HEK293 (cell line): ENCODE results near the gene RFTN1.

ENCODE experiments used
- CTCF ChIA-PET: fragments of 350-600 bp; formaldehyde crosslinking; extraction: SDS; loops from one replicate; lab custom pipeline; 2021; ENCODE audit warnings: antibody characterized with exemption; lab: Yijun Ruan, JAX
- POLR2A ChIA-PET: fragments of 300-600 bp; formaldehyde crosslinking; extraction: SDS; loops from one replicate; lab custom pipeline; 2020; ENCODE audit warnings: antibody characterized with exemption, inconsistent platforms; lab: Yijun Ruan, JAX
- H3K27ac ChIP-seq: fragments of 200-500 bp; sonication (Bioruptor generic); 2 replicates; pipeline ENCODE4 v1.5.1; 2014; ENCODE audit warnings: low read depth, low read length, control low read depth, inconsistent platforms; ENCODE audit errors: extremely low read depth
- H3K36me3 ChIP-seq, 2 experiments: fragments of 200-500 bp in 1 of 2; sonication (Bioruptor generic) in 1 of 2; 1 replicate in 1 of 2; 2 replicates in 1 of 2; pipeline ENCODE4 v1.5.1; 2014 to 2017; ENCODE audit warnings: inconsistent platforms in 2 of 2, low read length in 2 of 2; ENCODE audit not compliant: control insufficient read depth in 2 of 2, insufficient read depth in 1 of 2
- H3K4me1 ChIP-seq: fragments of 200-500 bp; sonication (Bioruptor generic); 2 replicates; pipeline ENCODE4 v1.5.1; 2014; ENCODE audit warnings: mild to moderate bottlenecking, low read length, inconsistent platforms; ENCODE audit not compliant: control insufficient read depth, insufficient read depth
- H3K4me3 ChIP-seq: 2 replicates; pipeline ENCODE4 v1.5.1; 2011; ENCODE audit warnings: low read depth, mild to moderate bottlenecking, control low read depth, low read length, moderate library complexity
- H3K9me3 ChIP-seq: fragments of 200-500 bp; sonication (Bioruptor generic); 2 replicates; pipeline ENCODE4 v1.5.1; 2014; ENCODE audit warnings: low read depth, low read length, inconsistent platforms; ENCODE audit not compliant: control insufficient read depth, insufficient read depth
- GLIS1 ChIP-seq: fragments of 450-650 bp; formaldehyde crosslinking; IDR thresholded peaks from 2 replicates; pipeline ENCODE4 v1.5.1; 2016; ENCODE audit warnings: missing biosample characterization, missing genetic modification characterization
- KLF16 ChIP-seq: fragments of 450-650 bp; formaldehyde crosslinking; IDR thresholded peaks from 2 replicates; pipeline ENCODE4 v1.5.1; 2017; ENCODE audit warnings: missing biosample characterization, missing genetic modification characterization
- OSR2 ChIP-seq: fragments of 450-650 bp; formaldehyde crosslinking; IDR thresholded peaks from 2 replicates; pipeline ENCODE4 v1.5.1; 2016; ENCODE audit warnings: missing biosample characterization, missing genetic modification characterization
- SCRT2 ChIP-seq: fragments of 450-650 bp; formaldehyde crosslinking; IDR thresholded peaks from 2 replicates; pipeline ENCODE4 v1.5.1; 2016; ENCODE audit warnings: missing biosample characterization, missing genetic modification characterization
- ZBTB17 ChIP-seq: fragments of 450-650 bp; formaldehyde crosslinking; IDR thresholded peaks from 2 replicates; pipeline ENCODE4 v1.5.1; 2016; ENCODE audit warnings: missing biosample characterization, missing genetic modification characterization
- ZBTB48 ChIP-seq: fragments of 450-650 bp; formaldehyde crosslinking; IDR thresholded peaks from 2 replicates; pipeline ENCODE4 v1.5.1; 2016; ENCODE audit warnings: missing biosample characterization, missing genetic modification characterization
- ZNF146 ChIP-seq: fragments of 450-650 bp; formaldehyde crosslinking; IDR thresholded peaks from 2 replicates; pipeline ENCODE4 v1.5.1; 2016; ENCODE audit warnings: missing biosample characterization, missing genetic modification characterization
- ZNF174 ChIP-seq: fragments of 450-650 bp; formaldehyde crosslinking; IDR thresholded peaks from 2 replicates; pipeline ENCODE4 v1.5.0; 2017; ENCODE audit warnings: missing biosample characterization, mild to moderate bottlenecking, missing genetic modification characterization
- ZNF2 ChIP-seq: fragments of 450-650 bp; formaldehyde crosslinking; IDR thresholded peaks from 2 replicates; pipeline ENCODE4 v1.5.1; 2016; ENCODE audit warnings: missing biosample characterization, missing genetic modification characterization
- ZNF248 ChIP-seq: fragments of 450-650 bp; formaldehyde crosslinking; IDR thresholded peaks from 2 replicates; pipeline ENCODE4 v1.5.1; 2017; ENCODE audit warnings: missing biosample characterization, missing genetic modification characterization
- ZNF266 ChIP-seq: fragments of 450-650 bp; formaldehyde crosslinking; IDR thresholded peaks from 2 replicates; pipeline ENCODE4 v1.5.1; 2016; ENCODE audit warnings: missing biosample characterization, missing genetic modification characterization, low read depth
- ZNF302 ChIP-seq: fragments of 450-650 bp; formaldehyde crosslinking; IDR thresholded peaks from 2 replicates; pipeline ENCODE4 v1.5.1; 2016; ENCODE audit warnings: missing biosample characterization, missing genetic modification characterization, low read depth
- ZNF311 ChIP-seq: fragments of 450-650 bp; formaldehyde crosslinking; IDR thresholded peaks from 2 replicates; pipeline ENCODE4 v1.5.1; 2017; ENCODE audit warnings: missing biosample characterization, missing genetic modification characterization, borderline replicate concordance
- ZNF335 ChIP-seq: fragments of 450-650 bp; formaldehyde crosslinking; conservative IDR thresholded peaks from 2 replicates; pipeline ENCODE4 v1.5.1; 2016; ENCODE audit warnings: missing biosample characterization, missing genetic modification characterization
- ZNF521 ChIP-seq: fragments of 450-650 bp; formaldehyde crosslinking; IDR thresholded peaks from 2 replicates; pipeline ENCODE4 v1.5.1; 2017; ENCODE audit warnings: missing biosample characterization, mild to moderate bottlenecking, missing genetic modification characterization
- ZNF571 ChIP-seq: fragments of 450-650 bp; formaldehyde crosslinking; IDR thresholded peaks from 2 replicates; pipeline ENCODE4 v1.5.0; 2017; ENCODE audit warnings: missing biosample characterization, missing genetic modification characterization
- ZNF707 ChIP-seq: fragments of 450-650 bp; formaldehyde crosslinking; IDR thresholded peaks from 2 replicates; pipeline ENCODE4 v1.5.1; 2016; ENCODE audit warnings: missing biosample characterization, missing genetic modification characterization
- ZNF76 ChIP-seq: fragments of 450-650 bp; formaldehyde crosslinking; IDR thresholded peaks from 2 replicates; pipeline ENCODE4; 2016; ENCODE audit warnings: low read depth, missing biosample characterization, missing genetic modification characterization, borderline replicate concordance
- TF ChIP-seq, protein P1 (sequence below): fragments of 450-650 bp; formaldehyde crosslinking; IDR thresholded peaks from 2 replicates; pipeline ENCODE4 v1.5.1; 2016; ENCODE audit warnings: missing biosample characterization, missing genetic modification characterization
- TF ChIP-seq, protein P2 (sequence below): fragments of 450-650 bp; formaldehyde crosslinking; IDR thresholded peaks from 2 replicates; pipeline ENCODE4 v1.5.1; 2016; ENCODE audit warnings: missing biosample characterization, missing genetic modification characterization, low read depth
- TF ChIP-seq, protein P3 (sequence below): fragments of 450-650 bp; formaldehyde crosslinking; IDR thresholded peaks from 2 replicates; pipeline ENCODE4 v1.5.1; 2016; ENCODE audit warnings: missing biosample characterization, missing genetic modification characterization, borderline replicate concordance
- TF ChIP-seq, protein P4 (sequence below): IDR thresholded peaks from 2 replicates; pipeline ENCODE4 v1.6.1; 2011; ENCODE audit warnings: mild to moderate bottlenecking, low read depth, low read length, borderline replicate concordance
- TF ChIP-seq, protein P5 (sequence below): fragments of 450-650 bp; formaldehyde crosslinking; IDR thresholded peaks from 2 replicates; pipeline ENCODE4 v1.5.1; 2017; ENCODE audit warnings: missing biosample characterization, missing genetic modification characterization
- TF ChIP-seq, protein P6 (sequence below): fragments of 450-650 bp; formaldehyde crosslinking; IDR thresholded peaks from 2 replicates; pipeline ENCODE4 v1.5.1; 2016; ENCODE audit warnings: missing biosample characterization, missing genetic modification characterization

Gene RFTN1

DNA sequence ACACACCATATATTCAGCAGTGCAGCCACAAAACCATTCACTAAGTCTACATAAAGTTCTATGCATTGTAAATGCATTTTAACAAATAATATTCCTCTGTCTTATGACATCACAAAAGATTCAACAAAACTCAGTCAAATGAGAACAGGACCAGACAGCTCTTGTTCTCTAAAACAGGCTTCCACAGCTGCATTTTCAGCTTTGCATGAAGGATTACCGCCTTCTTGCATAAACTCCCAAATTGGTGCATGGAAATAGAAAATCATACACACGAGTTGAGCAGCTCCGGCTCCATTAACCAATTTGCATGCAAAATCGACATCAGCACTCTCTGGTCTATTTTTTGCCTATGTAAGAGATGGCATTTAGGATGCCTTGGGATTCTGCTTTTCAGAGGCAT lies 66.4 kb downstream of the RFTN1 start (continued):
- TF ChIP-seq, protein P1, sequence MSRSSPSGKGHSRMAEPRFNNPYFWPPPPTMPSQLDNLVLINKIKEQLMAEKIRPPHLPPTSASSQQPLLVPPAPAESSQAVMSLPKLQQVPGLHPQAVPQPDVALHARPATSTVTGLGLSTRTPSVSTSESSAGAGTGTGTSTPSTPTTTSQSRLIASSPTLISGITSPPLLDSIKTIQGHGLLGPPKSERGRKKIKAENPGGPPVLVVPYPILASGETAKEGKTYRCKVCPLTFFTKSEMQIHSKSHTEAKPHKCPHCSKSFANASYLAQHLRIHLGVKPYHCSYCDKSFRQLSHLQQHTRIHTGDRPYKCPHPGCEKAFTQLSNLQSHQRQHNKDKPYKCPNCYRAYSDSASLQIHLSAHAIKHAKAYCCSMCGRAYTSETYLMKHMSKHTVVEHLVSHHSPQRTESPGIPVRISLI (tag by site-specific recombination) = no peak
- TF ChIP-seq ZBTB17 (tag by site-specific recombination) = no peak
- TF ChIP-seq ZNF521 = no peak
- no peak for TF ChIP-seq GLIS1
- no peak for TF ChIP-seq ZNF76 (tag by site-specific recombination)
- TF ChIP-seq ZNF174 (tag by site-specific recombination) = no peak
- TF ChIP-seq, protein P2, sequence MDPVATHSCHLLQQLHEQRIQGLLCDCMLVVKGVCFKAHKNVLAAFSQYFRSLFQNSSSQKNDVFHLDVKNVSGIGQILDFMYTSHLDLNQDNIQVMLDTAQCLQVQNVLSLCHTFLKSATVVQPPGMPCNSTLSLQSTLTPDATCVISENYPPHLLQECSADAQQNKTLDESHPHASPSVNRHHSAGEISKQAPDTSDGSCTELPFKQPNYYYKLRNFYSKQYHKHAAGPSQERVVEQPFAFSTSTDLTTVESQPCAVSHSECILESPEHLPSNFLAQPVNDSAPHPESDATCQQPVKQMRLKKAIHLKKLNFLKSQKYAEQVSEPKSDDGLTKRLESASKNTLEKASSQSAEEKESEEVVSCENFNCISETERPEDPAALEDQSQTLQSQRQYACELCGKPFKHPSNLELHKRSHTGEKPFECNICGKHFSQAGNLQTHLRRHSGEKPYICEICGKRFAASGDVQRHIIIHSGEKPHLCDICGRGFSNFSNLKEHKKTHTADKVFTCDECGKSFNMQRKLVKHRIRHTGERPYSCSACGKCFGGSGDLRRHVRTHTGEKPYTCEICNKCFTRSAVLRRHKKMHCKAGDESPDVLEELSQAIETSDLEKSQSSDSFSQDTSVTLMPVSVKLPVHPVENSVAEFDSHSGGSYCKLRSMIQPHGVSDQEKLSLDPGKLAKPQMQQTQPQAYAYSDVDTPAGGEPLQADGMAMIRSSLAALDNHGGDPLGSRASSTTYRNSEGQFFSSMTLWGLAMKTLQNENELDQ (tag by site-specific recombination) = no peak

DNA sequence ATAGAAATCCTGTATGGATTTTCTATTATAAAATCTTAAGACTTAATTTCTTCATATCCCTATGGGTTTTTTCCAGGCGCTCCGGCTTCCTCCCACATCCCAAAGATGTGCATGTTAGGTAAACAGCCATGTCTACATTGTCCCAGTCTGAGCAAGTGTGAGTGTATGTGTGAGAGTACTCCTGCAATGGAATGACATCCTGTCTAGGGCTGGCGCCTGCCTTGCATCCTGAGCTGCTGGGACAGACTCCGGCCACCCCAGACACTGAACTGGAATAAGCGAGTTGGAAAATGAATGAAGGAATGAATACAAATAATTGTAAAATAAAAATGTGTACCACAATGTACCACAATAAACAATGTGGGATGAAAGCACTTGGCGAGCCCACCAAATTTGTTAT lies 69.2 kb downstream of the RFTN1 start:
- Histone ChIP-seq H3K4me1 (peaks cover 20% of the 10 kb centered on the region), H3K4me3 (no peak overlapping the region), H3K36me3 (no peaks in the 10 kb centered on the region), H3K9me3 (no peaks in the 10 kb centered on the region), H3K27ac (no peak overlapping the region)
- POLR2A ChIA-PET = no interaction called here
- CTCF ChIA-PET = no interaction called here
- TF ChIP-seq ZNF302 (tag by site-specific recombination) (no peak), SCRT2 (tag by site-specific recombination) (no peak), OSR2 (tag by site-specific recombination) (no peak), ZNF2 (tag by site-specific recombination) (no peak), ZNF571 (tag by site-specific recombination) (no peak), ZNF248 (tag by site-specific recombination) (no peak), ZNF707 (tag by site-specific recombination) (no peak), ZBTB48 (no peak), KLF16 (tag by site-specific recombination) (no peak), ZNF146 (tag by site-specific recombination) (no peak), ZNF335 (tag by site-specific recombination) (no peak), ZNF266 (no peak), ZNF311 (tag by site-specific recombination) (no peak)
- TF ChIP-seq, protein P3, sequence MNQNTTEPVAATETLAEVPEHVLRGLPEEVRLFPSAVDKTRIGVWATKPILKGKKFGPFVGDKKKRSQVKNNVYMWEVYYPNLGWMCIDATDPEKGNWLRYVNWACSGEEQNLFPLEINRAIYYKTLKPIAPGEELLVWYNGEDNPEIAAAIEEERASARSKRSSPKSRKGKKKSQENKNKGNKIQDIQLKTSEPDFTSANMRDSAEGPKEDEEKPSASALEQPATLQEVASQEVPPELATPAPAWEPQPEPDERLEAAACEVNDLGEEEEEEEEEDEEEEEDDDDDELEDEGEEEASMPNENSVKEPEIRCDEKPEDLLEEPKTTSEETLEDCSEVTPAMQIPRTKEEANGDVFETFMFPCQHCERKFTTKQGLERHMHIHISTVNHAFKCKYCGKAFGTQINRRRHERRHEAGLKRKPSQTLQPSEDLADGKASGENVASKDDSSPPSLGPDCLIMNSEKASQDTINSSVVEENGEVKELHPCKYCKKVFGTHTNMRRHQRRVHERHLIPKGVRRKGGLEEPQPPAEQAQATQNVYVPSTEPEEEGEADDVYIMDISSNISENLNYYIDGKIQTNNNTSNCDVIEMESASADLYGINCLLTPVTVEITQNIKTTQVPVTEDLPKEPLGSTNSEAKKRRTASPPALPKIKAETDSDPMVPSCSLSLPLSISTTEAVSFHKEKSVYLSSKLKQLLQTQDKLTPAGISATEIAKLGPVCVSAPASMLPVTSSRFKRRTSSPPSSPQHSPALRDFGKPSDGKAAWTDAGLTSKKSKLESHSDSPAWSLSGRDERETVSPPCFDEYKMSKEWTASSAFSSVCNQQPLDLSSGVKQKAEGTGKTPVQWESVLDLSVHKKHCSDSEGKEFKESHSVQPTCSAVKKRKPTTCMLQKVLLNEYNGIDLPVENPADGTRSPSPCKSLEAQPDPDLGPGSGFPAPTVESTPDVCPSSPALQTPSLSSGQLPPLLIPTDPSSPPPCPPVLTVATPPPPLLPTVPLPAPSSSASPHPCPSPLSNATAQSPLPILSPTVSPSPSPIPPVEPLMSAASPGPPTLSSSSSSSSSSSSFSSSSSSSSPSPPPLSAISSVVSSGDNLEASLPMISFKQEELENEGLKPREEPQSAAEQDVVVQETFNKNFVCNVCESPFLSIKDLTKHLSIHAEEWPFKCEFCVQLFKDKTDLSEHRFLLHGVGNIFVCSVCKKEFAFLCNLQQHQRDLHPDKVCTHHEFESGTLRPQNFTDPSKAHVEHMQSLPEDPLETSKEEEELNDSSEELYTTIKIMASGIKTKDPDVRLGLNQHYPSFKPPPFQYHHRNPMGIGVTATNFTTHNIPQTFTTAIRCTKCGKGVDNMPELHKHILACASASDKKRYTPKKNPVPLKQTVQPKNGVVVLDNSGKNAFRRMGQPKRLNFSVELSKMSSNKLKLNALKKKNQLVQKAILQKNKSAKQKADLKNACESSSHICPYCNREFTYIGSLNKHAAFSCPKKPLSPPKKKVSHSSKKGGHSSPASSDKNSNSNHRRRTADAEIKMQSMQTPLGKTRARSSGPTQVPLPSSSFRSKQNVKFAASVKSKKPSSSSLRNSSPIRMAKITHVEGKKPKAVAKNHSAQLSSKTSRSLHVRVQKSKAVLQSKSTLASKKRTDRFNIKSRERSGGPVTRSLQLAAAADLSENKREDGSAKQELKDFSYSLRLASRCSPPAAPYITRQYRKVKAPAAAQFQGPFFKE (tag by site-specific recombination) = no peak
- TF ChIP-seq, protein P4, sequence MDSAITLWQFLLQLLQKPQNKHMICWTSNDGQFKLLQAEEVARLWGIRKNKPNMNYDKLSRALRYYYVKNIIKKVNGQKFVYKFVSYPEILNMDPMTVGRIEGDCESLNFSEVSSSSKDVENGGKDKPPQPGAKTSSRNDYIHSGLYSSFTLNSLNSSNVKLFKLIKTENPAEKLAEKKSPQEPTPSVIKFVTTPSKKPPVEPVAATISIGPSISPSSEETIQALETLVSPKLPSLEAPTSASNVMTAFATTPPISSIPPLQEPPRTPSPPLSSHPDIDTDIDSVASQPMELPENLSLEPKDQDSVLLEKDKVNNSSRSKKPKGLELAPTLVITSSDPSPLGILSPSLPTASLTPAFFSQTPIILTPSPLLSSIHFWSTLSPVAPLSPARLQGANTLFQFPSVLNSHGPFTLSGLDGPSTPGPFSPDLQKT = no peak
- TF ChIP-seq, protein P5, sequence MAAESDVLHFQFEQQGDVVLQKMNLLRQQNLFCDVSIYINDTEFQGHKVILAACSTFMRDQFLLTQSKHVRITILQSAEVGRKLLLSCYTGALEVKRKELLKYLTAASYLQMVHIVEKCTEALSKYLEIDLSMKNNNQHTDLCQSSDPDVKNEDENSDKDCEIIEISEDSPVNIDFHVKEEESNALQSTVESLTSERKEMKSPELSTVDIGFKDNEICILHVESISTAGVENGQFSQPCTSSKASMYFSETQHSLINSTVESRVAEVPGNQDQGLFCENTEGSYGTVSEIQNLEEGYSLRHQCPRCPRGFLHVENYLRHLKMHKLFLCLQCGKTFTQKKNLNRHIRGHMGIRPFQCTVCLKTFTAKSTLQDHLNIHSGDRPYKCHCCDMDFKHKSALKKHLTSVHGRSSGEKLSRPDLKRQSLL (tag by site-specific recombination) = no peak
- TF ChIP-seq, protein P6, sequence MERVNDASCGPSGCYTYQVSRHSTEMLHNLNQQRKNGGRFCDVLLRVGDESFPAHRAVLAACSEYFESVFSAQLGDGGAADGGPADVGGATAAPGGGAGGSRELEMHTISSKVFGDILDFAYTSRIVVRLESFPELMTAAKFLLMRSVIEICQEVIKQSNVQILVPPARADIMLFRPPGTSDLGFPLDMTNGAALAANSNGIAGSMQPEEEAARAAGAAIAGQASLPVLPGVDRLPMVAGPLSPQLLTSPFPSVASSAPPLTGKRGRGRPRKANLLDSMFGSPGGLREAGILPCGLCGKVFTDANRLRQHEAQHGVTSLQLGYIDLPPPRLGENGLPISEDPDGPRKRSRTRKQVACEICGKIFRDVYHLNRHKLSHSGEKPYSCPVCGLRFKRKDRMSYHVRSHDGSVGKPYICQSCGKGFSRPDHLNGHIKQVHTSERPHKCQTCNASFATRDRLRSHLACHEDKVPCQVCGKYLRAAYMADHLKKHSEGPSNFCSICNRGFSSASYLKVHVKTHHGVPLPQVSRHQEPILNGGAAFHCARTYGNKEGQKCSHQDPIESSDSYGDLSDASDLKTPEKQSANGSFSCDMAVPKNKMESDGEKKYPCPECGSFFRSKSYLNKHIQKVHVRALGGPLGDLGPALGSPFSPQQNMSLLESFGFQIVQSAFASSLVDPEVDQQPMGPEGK (tag by site-specific recombination) = no peak
